HepG2 (cell line): Measurements from ENCODE around the gene PPP2R2C. TPM values are rescaled to one million over a fixed set of nuclear protein-coding genes. Genes with fewer than 3 reads are reported as not detected.

ENCODE experiments used
- ATRX ChIP-seq: sonication (generic); formaldehyde crosslinking; IDR thresholded peaks from 2 replicates; pipeline ENCODE4 v1.4.0; 2020; ENCODE audit warnings: missing genetic modification reagents, borderline replicate concordance
- E2F5 ChIP-seq: sonication (generic); formaldehyde crosslinking; conservative IDR thresholded peaks from 2 replicates; pipeline ENCODE4 v1.4.0; 2020; ENCODE audit warnings: missing genetic modification reagents
- HNRNPL ChIP-seq: fragments of 200-400 bp; formaldehyde crosslinking; IDR thresholded peaks from 2 replicates; pipeline ENCODE4 v1.6.1; 2017; ENCODE audit warnings: mild to moderate bottlenecking, low read depth, low read length
- HNRNPUL1 ChIP-seq: fragments of 200-400 bp; formaldehyde crosslinking; IDR thresholded peaks from 2 replicates; pipeline ENCODE4 v1.6.1; 2017; ENCODE audit warnings: low read depth, mild to moderate bottlenecking, low read length, moderate library complexity
- JUND ChIP-seq: sonication (generic); formaldehyde crosslinking; IDR thresholded peaks from 2 replicates; pipeline ENCODE4 v1.8.0; 2022; ENCODE audit warnings: mild to moderate bottlenecking, missing genetic modification reagents
- NFIB ChIP-seq: sonication (generic); formaldehyde crosslinking; IDR thresholded peaks from 2 replicates; pipeline ENCODE4 v1.9.0; 2021; ENCODE audit warnings: missing genetic modification reagents, mild to moderate bottlenecking, borderline replicate concordance
- SATB2 ChIP-seq: sonication (generic); formaldehyde crosslinking; IDR thresholded peaks from 2 replicates; pipeline ENCODE4 v1.5.0; 2020; ENCODE audit warnings: missing genetic modification reagents
- ZBTB7A ChIP-seq: sonication (generic); formaldehyde crosslinking; IDR thresholded peaks from 2 replicates; pipeline ENCODE4 v1.8.0; 2022; ENCODE audit warnings: mild to moderate bottlenecking, missing genetic modification reagents
- ZFYVE20 ChIP-seq: sonication (generic); formaldehyde crosslinking; IDR thresholded peaks from 2 replicates; pipeline ENCODE4 v1.8.0; 2023; ENCODE audit warnings: low read depth, mild to moderate bottlenecking, moderate library complexity, missing genetic modification reagents, borderline replicate concordance
- ZKSCAN5 ChIP-seq: sonication (generic); formaldehyde crosslinking; IDR thresholded peaks from 2 replicates; pipeline ENCODE4 v1.5.1; 2020; ENCODE audit warnings: mild to moderate bottlenecking, missing genetic modification reagents
- ZMYM4 ChIP-seq: sonication (generic); formaldehyde crosslinking; IDR thresholded peaks from 2 replicates; pipeline ENCODE4 v1.8.1; 2023; ENCODE audit warnings: mild to moderate bottlenecking, missing genetic modification reagents
- ZNF280D ChIP-seq: sonication (generic); formaldehyde crosslinking; IDR thresholded peaks from 2 replicates; pipeline ENCODE4 v1.5.1; 2020; ENCODE audit warnings: mild to moderate bottlenecking, missing genetic modification reagents
- ZNF331 ChIP-seq: sonication (generic); formaldehyde crosslinking; IDR thresholded peaks from 2 replicates; pipeline ENCODE4 v1.4.0; 2020; ENCODE audit warnings: missing genetic modification reagents
- ZNF430 ChIP-seq: sonication (generic); formaldehyde crosslinking; IDR thresholded peaks from 2 replicates; pipeline ENCODE4 v1.9.0; 2021; ENCODE audit warnings: mild to moderate bottlenecking, missing genetic modification reagents
- ZNF619 ChIP-seq: sonication (generic); formaldehyde crosslinking; IDR thresholded peaks from 2 replicates; pipeline ENCODE4 v1.4.0; 2020; ENCODE audit warnings: mild to moderate bottlenecking, missing genetic modification reagents
- ZNF678 ChIP-seq: sonication (generic); formaldehyde crosslinking; IDR thresholded peaks from 2 replicates; pipeline ENCODE4 v1.4.0; 2020; ENCODE audit warnings: mild to moderate bottlenecking, missing genetic modification reagents
- ZNF839 ChIP-seq: sonication (generic); formaldehyde crosslinking; IDR thresholded peaks from 2 replicates; pipeline ENCODE4 v1.4.0; 2020; ENCODE audit warnings: missing genetic modification reagents, mild to moderate bottlenecking, borderline replicate concordance
- polyA plus RNA-seq, 8 experiments: library from polyadenylated mRNA; depleted of rRNA in 3 of 8; stranded (reverse) in 7 of 8; unstranded in 1 of 8; fragments of >200 nt; fragmentation: Illumina TruSeq in 4 of 8; extraction: Trizol in 4 of 8; gene quantifications; 2 replicates each; pipeline versions ENCODE4 v1.2.1 to v1.2.3, GENCODE V29; 2011 to 2016; ENCODE audit warnings: low read depth in 4 of 8, missing spikeins in 1 of 8, mixed read lengths in 1 of 8; ENCODE audit not compliant: insufficient read depth in 1 of 8
- total RNA-seq, 5 experiments: library from RNA; depleted of rRNA; stranded (reverse); fragments of >200 nt; fragmentation: Illumina TruSeq; extraction: Trizol; gene quantifications; 2 replicates each; pipeline ENCODE4 v1.2.3, GENCODE V29; 2016; ENCODE audit warnings: low read depth in 1 of 5
- TF ChIP-seq, protein P1 (sequence below): IDR thresholded peaks from 2 replicates; pipeline ENCODE4 v1.4.0; 2020; ENCODE audit warnings: mild to moderate bottlenecking, missing genetic modification reagents
- TF ChIP-seq, protein P2 (sequence below): sonication (generic); formaldehyde crosslinking; IDR thresholded peaks from 2 replicates; pipeline ENCODE4 v1.4.0; 2020; ENCODE audit warnings: missing genetic modification reagents

PPP2R2C gene
- total and polyA plus RNA-seq, 2 of the 13 experiments (the other 11 are each of a cell fraction or from before 2014, with no cell fraction given): 0.60 to 8.6 TPM

DNA sequence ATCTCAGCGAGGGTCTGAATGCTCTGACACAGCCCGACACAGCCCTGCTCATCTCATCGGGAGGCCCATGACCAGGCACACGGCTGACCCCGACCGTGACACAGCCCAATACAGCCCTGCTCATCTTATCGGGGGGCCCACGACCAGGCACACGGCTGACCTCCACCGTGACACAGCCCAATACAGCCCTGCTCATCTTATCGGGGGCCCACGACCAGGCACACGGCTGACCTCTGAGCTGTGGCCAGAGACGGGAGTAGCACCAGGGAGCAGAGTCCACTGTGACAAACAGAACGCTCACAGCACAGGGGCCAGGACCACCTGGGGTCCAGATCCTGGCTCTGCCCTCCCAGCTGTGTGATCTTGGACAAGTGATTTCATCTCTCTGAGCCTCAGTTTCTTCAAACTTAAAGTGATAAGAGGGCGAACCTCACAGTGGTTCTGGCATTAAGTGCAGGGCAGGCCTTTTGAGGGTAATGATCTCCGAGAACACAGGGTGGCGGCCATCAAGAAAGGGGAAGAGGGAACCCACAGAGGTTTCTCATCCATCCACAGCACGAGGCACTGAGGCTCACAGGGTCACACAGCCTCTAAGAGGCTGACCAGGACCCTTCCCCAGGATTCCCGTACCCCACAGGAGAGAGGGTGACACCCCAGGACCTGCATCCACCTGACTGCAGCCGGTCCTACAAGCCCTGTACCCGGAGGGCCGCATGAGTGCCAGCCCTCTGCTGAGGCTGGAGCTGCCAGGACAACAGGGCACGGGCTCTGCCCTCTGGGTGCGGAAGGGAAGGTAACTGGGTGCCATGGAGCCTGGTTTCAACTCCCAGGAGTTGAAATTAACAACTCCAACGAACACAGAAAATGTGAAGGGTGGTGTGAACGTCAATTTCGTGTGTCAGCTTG lies 142.7 kb downstream of the PPP2R2C start (continued):
- TF ChIP-seq, protein P1, sequence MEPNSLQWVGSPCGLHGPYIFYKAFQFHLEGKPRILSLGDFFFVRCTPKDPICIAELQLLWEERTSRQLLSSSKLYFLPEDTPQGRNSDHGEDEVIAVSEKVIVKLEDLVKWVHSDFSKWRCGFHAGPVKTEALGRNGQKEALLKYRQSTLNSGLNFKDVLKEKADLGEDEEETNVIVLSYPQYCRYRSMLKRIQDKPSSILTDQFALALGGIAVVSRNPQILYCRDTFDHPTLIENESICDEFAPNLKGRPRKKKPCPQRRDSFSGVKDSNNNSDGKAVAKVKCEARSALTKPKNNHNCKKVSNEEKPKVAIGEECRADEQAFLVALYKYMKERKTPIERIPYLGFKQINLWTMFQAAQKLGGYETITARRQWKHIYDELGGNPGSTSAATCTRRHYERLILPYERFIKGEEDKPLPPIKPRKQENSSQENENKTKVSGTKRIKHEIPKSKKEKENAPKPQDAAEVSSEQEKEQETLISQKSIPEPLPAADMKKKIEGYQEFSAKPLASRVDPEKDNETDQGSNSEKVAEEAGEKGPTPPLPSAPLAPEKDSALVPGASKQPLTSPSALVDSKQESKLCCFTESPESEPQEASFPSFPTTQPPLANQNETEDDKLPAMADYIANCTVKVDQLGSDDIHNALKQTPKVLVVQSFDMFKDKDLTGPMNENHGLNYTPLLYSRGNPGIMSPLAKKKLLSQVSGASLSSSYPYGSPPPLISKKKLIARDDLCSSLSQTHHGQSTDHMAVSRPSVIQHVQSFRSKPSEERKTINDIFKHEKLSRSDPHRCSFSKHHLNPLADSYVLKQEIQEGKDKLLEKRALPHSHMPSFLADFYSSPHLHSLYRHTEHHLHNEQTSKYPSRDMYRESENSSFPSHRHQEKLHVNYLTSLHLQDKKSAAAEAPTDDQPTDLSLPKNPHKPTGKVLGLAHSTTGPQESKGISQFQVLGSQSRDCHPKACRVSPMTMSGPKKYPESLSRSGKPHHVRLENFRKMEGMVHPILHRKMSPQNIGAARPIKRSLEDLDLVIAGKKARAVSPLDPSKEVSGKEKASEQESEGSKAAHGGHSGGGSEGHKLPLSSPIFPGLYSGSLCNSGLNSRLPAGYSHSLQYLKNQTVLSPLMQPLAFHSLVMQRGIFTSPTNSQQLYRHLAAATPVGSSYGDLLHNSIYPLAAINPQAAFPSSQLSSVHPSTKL: peak; percentile 41; the same call in 1 of the 2 replicates
- TF ChIP-seq E2F5 (CRISPR knock-in tag) (no peak), ZNF619 (no peak), ZNF280D (no peak), ZKSCAN5 (CRISPR knock-in tag) (no peak), ZNF839 (CRISPR knock-in tag) (no peak), NFIB (no peak), ZNF430 (CRISPR knock-in tag) (0 out of 2 replicates have a peak, but pooled peaks have one; percentile 14), ZNF331 (CRISPR knock-in tag) (no peak), SATB2 (no peak), HNRNPL (0 out of 2 replicates have a peak, but pooled peaks have one; percentile 36), ZBTB7A (peak; percentile 81; the same call in 1 of the 2 replicates), HNRNPUL1 (no peak), JUND (CRISPR knock-in tag) (no peak), ZMYM4 (CRISPR knock-in tag) (0 out of 2 replicates have a peak, but pooled peaks have one; percentile 12), ATRX (CRISPR knock-in tag) (no peak), ZNF678 (no peak), ZFYVE20 (CRISPR knock-in tag) (no peak)
- TF ChIP-seq, protein P2, sequence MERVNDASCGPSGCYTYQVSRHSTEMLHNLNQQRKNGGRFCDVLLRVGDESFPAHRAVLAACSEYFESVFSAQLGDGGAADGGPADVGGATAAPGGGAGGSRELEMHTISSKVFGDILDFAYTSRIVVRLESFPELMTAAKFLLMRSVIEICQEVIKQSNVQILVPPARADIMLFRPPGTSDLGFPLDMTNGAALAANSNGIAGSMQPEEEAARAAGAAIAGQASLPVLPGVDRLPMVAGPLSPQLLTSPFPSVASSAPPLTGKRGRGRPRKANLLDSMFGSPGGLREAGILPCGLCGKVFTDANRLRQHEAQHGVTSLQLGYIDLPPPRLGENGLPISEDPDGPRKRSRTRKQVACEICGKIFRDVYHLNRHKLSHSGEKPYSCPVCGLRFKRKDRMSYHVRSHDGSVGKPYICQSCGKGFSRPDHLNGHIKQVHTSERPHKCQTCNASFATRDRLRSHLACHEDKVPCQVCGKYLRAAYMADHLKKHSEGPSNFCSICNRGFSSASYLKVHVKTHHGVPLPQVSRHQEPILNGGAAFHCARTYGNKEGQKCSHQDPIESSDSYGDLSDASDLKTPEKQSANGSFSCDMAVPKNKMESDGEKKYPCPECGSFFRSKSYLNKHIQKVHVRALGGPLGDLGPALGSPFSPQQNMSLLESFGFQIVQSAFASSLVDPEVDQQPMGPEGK (CRISPR knock-in tag): no peak
